GM12878 (cell line): ENCODE data around the gene ITGA7. TPM values are rescaled to one million over a fixed set of nuclear protein-coding genes. Genes with fewer than 3 reads are reported as not detected.

Experiments
- ATAC-seq: fragments of 200-7000 bp; cut with Tn5 transposase; 3 replicates; pipeline ENCODE4 v1.9.1; 2020; ENCODE audit warnings: mild to moderate bottlenecking, moderate library complexity
- BruUV-seq: library from RNA; stranded (reverse); fragments of 400-500 nt; replicated peaks from 2 replicates; lab custom pipeline; 2021; lab: Mats Ljungman, UMichigan
- CTCF ChIA-PET: fragments of 300-600 bp; sonication (Branson Sonifier 250); formaldehyde crosslinking; extraction: SDS; loops from one replicate; lab custom pipeline; 2021; ENCODE audit warnings: inconsistent platforms; lab: Yijun Ruan, JAX
- POLR2A ChIA-PET: fragments of 350-600 bp; formaldehyde crosslinking; extraction: SDS; loops from one replicate; lab custom pipeline; 2021; ENCODE audit warnings: inconsistent platforms; lab: Charles Lee
- RAD21 ChIA-PET: fragments of 300-600 bp; sonication (Branson Sonifier 250); formaldehyde crosslinking; loops from one replicate; lab custom pipeline; 2023; ENCODE audit warnings: antibody characterized with exemption; ENCODE audit not compliant: unreplicated experiment; lab: Charles Lee
- SMC1A ChIA-PET: fragments of 300-600 bp; sonication (Branson Sonifier 250); formaldehyde crosslinking; loops from one replicate; lab custom pipeline; 2023; ENCODE audit not compliant: unreplicated experiment, uncharacterized antibody; lab: Charles Lee
- DNase-seq: peaks from one replicate; pipeline ENCODE4 v3.0.0-alpha.2; 2011; ENCODE audit warnings: low read depth, low spot score
- FAIRE-seq: peaks from 3 replicates; lab custom pipeline; 2011; peaks lifted over from hg19 to GRCh38; lab: Jason Lieb, UNC
- H2AFZ ChIP-seq: 2 replicates; pipeline ENCODE4 v1.6.0; 2011; ENCODE audit warnings: low read depth, low read length, control low read depth; ENCODE audit not compliant: control insufficient read depth
- H3K27ac ChIP-seq: 2 replicates; pipeline ENCODE4 v1.5.1; 2011; ENCODE audit warnings: control low read depth; ENCODE audit not compliant: control insufficient read depth, insufficient read depth
- H3K27me3 ChIP-seq, 2 experiments: replicated peaks in 1 of 2; 2 replicates each; pipeline versions ENCODE4 v1.6.0 to v1.6.1; 2011; ENCODE audit warnings: low read length in 1 of 2; ENCODE audit not compliant: control insufficient read depth in 2 of 2, insufficient read depth in 2 of 2
- H3K36me3 ChIP-seq, 2 experiments: 2 replicates each; pipeline ENCODE4 v1.5.1; 2011; ENCODE audit warnings: low read length in 1 of 2; ENCODE audit not compliant: control insufficient read depth in 2 of 2, insufficient read depth in 2 of 2
- H3K4me1 ChIP-seq: 2 replicates; pipeline ENCODE4 v1.6.1; 2011; ENCODE audit warnings: mild to moderate bottlenecking, low read length, moderate library complexity, mixed read lengths; ENCODE audit not compliant: control insufficient read depth, insufficient read depth
- H3K4me2 ChIP-seq: 2 replicates; pipeline ENCODE4 v1.6.0; 2011; ENCODE audit warnings: control low read depth; ENCODE audit not compliant: control insufficient read depth, insufficient read depth
- H3K4me3 ChIP-seq: fragments of 200-600 bp; sonication (generic); 2 replicates; pipeline ENCODE4 v1.5.1; 2016
- H3K79me2 ChIP-seq: 2 replicates; pipeline ENCODE4 v1.6.0; 2011; ENCODE audit warnings: low read length; ENCODE audit not compliant: control insufficient read depth, insufficient read depth
- H3K9ac ChIP-seq: 2 replicates; pipeline ENCODE4 v1.8.0; 2011; ENCODE audit warnings: low read length, control low read depth, mixed read lengths; ENCODE audit not compliant: control insufficient read depth, insufficient read depth
- H3K9me3 ChIP-seq: replicated peaks from 3 replicates; pipeline ENCODE4 v1.5.1; 2011; ENCODE audit warnings: mild to moderate bottlenecking, low read length; ENCODE audit not compliant: control insufficient read depth, insufficient read depth
- H4K20me1 ChIP-seq: 2 replicates; pipeline ENCODE4 v1.6.0; 2011; ENCODE audit not compliant: control insufficient read depth, insufficient read depth
- BMI1 ChIP-seq: fragments of 450-650 bp; IDR thresholded peaks from 2 replicates; pipeline ENCODE4 v1.6.1; 2016; ENCODE audit warnings: mild to moderate bottlenecking, moderate library complexity, borderline replicate concordance
- CHD4 ChIP-seq: fragments of 200-600 bp; sonication (generic); IDR thresholded peaks from 2 replicates; pipeline ENCODE4 v1.6.1; 2016; ENCODE audit warnings: mild to moderate bottlenecking
- EP300 ChIP-seq, 2 experiments: fragments of 150-350 bp in 1 of 2; IDR thresholded peaks; 2 replicates each; pipeline ENCODE4 v1.6.1; 2011 to 2012; ENCODE audit warnings: low read depth in 2 of 2, low read length in 2 of 2, borderline replicate concordance in 1 of 2, improper control_type of control experiment in 1 of 2, inconsistent platforms in 1 of 2; ENCODE audit not compliant: control insufficient read depth in 1 of 2
- HDGF ChIP-seq: fragments of 450-650 bp; IDR thresholded peaks from 2 replicates; pipeline ENCODE4 v1.6.1; 2016; ENCODE audit warnings: antibody characterized with exemption
- IRF4 ChIP-seq: IDR thresholded peaks from 2 replicates; pipeline ENCODE4 v1.6.1; 2011; ENCODE audit warnings: low read depth, low read length
- JUNB ChIP-seq: IDR thresholded peaks from 2 replicates; pipeline ENCODE4 v1.6.1; 2016; ENCODE audit warnings: antibody characterized with exemption, mild to moderate bottlenecking
- JUND ChIP-seq: IDR thresholded peaks from 2 replicates; pipeline ENCODE4 v1.6.1; 2012; ENCODE audit warnings: low read depth, mild to moderate bottlenecking, low read length, improper control_type of control experiment, moderate library complexity
- NFYA ChIP-seq: IDR thresholded peaks from 2 replicates; pipeline ENCODE4 v1.6.1; 2011; ENCODE audit warnings: low read depth, mild to moderate bottlenecking, low read length, improper control_type of control experiment, borderline replicate concordance
- PAX5 ChIP-seq: IDR thresholded peaks from 2 replicates; pipeline ENCODE4 v1.6.1; 2011; ENCODE audit warnings: low read depth, low read length, borderline replicate concordance
- PML ChIP-seq: IDR thresholded peaks from 2 replicates; pipeline ENCODE4 v1.6.1; 2012; ENCODE audit warnings: low read length, inconsistent platforms
- POLR2AphosphoS2 ChIP-seq: IDR thresholded peaks from 2 replicates; pipeline ENCODE4 v1.6.1; 2011; ENCODE audit warnings: low read depth, mild to moderate bottlenecking, low read length, improper control_type of control experiment, moderate library complexity
- PRDM15 ChIP-seq: fragments of 450-650 bp; formaldehyde crosslinking; IDR thresholded peaks from 2 replicates; pipeline ENCODE4 v1.4.0; 2020; ENCODE audit warnings: mild to moderate bottlenecking, moderate library complexity
- ZNF207 ChIP-seq: fragments of 450-650 bp; IDR thresholded peaks from 2 replicates; pipeline ENCODE4 v1.6.1; 2014; ENCODE audit warnings: antibody characterized with exemption, mild to moderate bottlenecking, borderline replicate concordance
- ZSCAN29 ChIP-seq: fragments of 450-650 bp; IDR thresholded peaks from 2 replicates; pipeline ENCODE4 v1.6.1; 2017; ENCODE audit warnings: mild to moderate bottlenecking, moderate library complexity
- WGBS: methylation state at CpG from one replicate; pipeline ENCODE4 v1.1.6; 2016; ENCODE audit warnings: low lambda C conversion rate; ENCODE audit not compliant: insufficient replicate concordance, insufficient coverage; ENCODE audit errors: missing lambda C conversion rate; 5-methylcytosine and 5-hydroxymethylcytosine counted together
- in situ Hi-C: fragments of 300-500 bp; cut with MboI; formaldehyde crosslinking; loops from 9 replicates; pipeline ENCODE4 v1.14.3; 2018; ENCODE audit warnings: mixed read lengths
- intact Hi-C: fragments of 100-400 bp; cut with micrococcal nuclease; formaldehyde crosslinking; loops from one replicate; pipeline ENCODE4 v1.14.2; 2022; ENCODE audit not compliant: unreplicated experiment
- polyA plus RNA-seq, 11 experiments: library from polyadenylated mRNA; depleted of rRNA in 4 of 11; unstranded in 6 of 11; stranded (reverse) in 5 of 11; fragments of >200 nt; fragmentation: Nextera tagmentation in 4 of 11; fragmentation: Illumina TruSeq in 1 of 11; extraction: Ambion mirVana in 4 of 11; extraction: Trizol in 1 of 11; gene quantifications; 1 replicate in 1 of 11; 2 replicates in 10 of 11; pipeline versions ENCODE4 v1.2.1 to v1.2.3, GENCODE V29; 2011 to 2016; ENCODE audit warnings: inconsistent platforms in 2 of 11, missing spikeins in 2 of 11, low read depth in 1 of 11
- total RNA-seq, 4 experiments: library from RNA; depleted of rRNA in 3 of 4; stranded (reverse); fragments of >200 nt in 3 of 4; fragmentation: Illumina TruSeq in 1 of 4; extraction: Trizol in 1 of 4; gene quantifications; 2 replicates each; pipeline versions ENCODE4 v1.2.1 to v1.2.3, GENCODE V29; 2013 to 2021
- TF ChIP-seq, protein P1 (sequence below): fragments of 150-350 bp; IDR thresholded peaks from 2 replicates; pipeline ENCODE4 v1.6.1; 2016; ENCODE audit warnings: low read depth, low read length

The ITGA7 gene
- total and polyA plus RNA-seq, 10 of the 15 experiments (the other 5 are each of a cell fraction or from before 2014, with no cell fraction given), result 0.18 to 5.1 (median 1.5) TPM

- no peak overlapping the region for H3K4me2 ChIP-seq
- no peak for FAIRE-seq
- H3K36me3 ChIP-seq, result no peaks in the 10 kb centered on the region
- ChIA-PET SMC1A (interaction anchor here (0.8 to 3.8 kb wide), 5 partner anchors 13 to 79 kb away, joined by 3 to 35 read pairs (median 11); no protein-coding TSS in a partner anchor), POLR2A (interaction anchor here (0.6 kb wide), 1 partner anchor 133 kb away, joined by 5 read pairs; no protein-coding TSS in a partner anchor)
- BruUV-seq, result no TSS peak
- TF ChIP-seq ZSCAN29 (no peak), JUND (no peak), PML (no peak), NFYA (no peak), ZNF207 (no peak), PAX5 (no peak), HDGF (no peak), IRF4 (no peak), CHD4 (no peak), BMI1 (no peak), EP300 (IDR thresholded peaks at IDR 0.05; ENCODE audit: borderline replicate concordance in 1 of 2, control insufficient read depth in 1 of 2, low read depth in 2 of 2, low read length in 2 of 2) (no peak), JUNB (no peak), POLR2AphosphoS2 (no peak), PRDM15 (CRISPR knock-in tag) (no peak)
- TF ChIP-seq, protein P1, sequence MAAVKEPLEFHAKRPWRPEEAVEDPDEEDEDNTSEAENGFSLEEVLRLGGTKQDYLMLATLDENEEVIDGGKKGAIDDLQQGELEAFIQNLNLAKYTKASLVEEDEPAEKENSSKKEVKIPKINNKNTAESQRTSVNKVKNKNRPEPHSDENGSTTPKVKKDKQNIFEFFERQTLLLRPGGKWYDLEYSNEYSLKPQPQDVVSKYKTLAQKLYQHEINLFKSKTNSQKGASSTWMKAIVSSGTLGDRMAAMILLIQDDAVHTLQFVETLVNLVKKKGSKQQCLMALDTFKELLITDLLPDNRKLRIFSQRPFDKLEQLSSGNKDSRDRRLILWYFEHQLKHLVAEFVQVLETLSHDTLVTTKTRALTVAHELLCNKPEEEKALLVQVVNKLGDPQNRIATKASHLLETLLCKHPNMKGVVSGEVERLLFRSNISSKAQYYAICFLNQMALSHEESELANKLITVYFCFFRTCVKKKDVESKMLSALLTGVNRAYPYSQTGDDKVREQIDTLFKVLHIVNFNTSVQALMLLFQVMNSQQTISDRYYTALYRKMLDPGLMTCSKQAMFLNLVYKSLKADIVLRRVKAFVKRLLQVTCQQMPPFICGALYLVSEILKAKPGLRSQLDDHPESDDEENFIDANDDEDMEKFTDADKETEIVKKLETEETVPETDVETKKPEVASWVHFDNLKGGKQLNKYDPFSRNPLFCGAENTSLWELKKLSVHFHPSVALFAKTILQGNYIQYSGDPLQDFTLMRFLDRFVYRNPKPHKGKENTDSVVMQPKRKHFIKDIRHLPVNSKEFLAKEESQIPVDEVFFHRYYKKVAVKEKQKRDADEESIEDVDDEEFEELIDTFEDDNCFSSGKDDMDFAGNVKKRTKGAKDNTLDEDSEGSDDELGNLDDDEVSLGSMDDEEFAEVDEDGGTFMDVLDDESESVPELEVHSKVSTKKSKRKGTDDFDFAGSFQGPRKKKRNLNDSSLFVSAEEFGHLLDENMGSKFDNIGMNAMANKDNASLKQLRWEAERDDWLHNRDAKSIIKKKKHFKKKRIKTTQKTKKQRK, result no peak
- TF ChIP-seq, all 136 proteins: peak for 0
- Histone ChIP-seq H2AFZ (no peak overlapping the region), H3K4me1 (no peaks in the 10 kb centered on the region), H3K27ac (no peak overlapping the region), H3K4me3 (no peak overlapping the region), H3K27me3 (no peaks in the 10 kb centered on the region), H3K79me2 (no peaks in the 10 kb centered on the region), H3K9me3 (no peaks in the 10 kb centered on the region), H4K20me1 (no peaks in the 10 kb centered on the region), H3K9ac (no peak overlapping the region)
- ChIA-PET RAD21 (interaction anchor here (1.0 to 1.2 kb wide), 2 partner anchors 14 to 79 kb away, joined by 3 to 12 read pairs; no protein-coding TSS in a partner anchor), CTCF (interaction anchor here (0.8 to 6.0 kb wide), 9 partner anchors 13 to 685 kb away, joined by 3 to 109 read pairs (median 6); partner anchors contain the start of gene RDH5)
- DNase-seq (no peak), ATAC-seq (no peak)
- intact Hi-C loops (loop anchor here (1.0 kb wide), 1 partner anchor 78 kb away; no protein-coding TSS in a partner anchor), in situ Hi-C loops (no loop called here)
- 35% methylated on average over 3 of the region's 3 CpGs for WGBS
Observed at GRCh38 chr12:55658635-55659391, 48.9 kb downstream of the ITGA7 start.
